Stimulated activated naive B cell treated with anti-CD40 and anti-IgM and Interleukin-4, amounts not matched to agents 10 μg/mL and 1 μg/mL and 100 μg/mL, for 72 hours (primary cell): ENCODE measurements around the gene MFSD6L.
"Not testable (repeated sequence)": the region's sequence is repeated elsewhere in the genome, so short reads cannot be mapped to it uniquely, and the experiment has no call there.

Source experiments
- ATAC-seq, 2 donors: fragments of 150-1000 bp; cut with Tn5 transposase; replicated peaks; 2 replicates each; pipeline ENCODE4 v1.10.0; 2021; ENCODE audit warnings: moderate library complexity in 1 of 2
- DNase-seq: peaks from one replicate; pipeline ENCODE4 v3.0.0; 2021
- H3K27ac Mint-ChIP-seq: one replicate; pipeline ENCODE4 v1.8.0; 2022; ENCODE audit warnings: mild to moderate bottlenecking, mixed read lengths
- H3K27me3 Mint-ChIP-seq, 2 donors: one replicate each; pipeline ENCODE4 v1.8.0; 2022; ENCODE audit warnings: mixed read lengths in 2 of 2
- H3K36me3 Mint-ChIP-seq, 2 donors: one replicate each; pipeline ENCODE4 v1.8.0; 2022; ENCODE audit warnings: mixed read lengths in 2 of 2, mild to moderate bottlenecking in 1 of 2
- H3K4me1 Mint-ChIP-seq, 2 donors: one replicate each; pipeline ENCODE4 v1.8.0; 2022; ENCODE audit warnings: mixed read lengths in 2 of 2, mild to moderate bottlenecking in 1 of 2
- H3K4me3 Mint-ChIP-seq, 2 donors: one replicate each; pipeline ENCODE4 v1.8.0; 2022; ENCODE audit warnings: mild to moderate bottlenecking in 2 of 2, mixed read lengths in 2 of 2, moderate library complexity in 1 of 2
- H3K9me3 Mint-ChIP-seq, 2 donors: one replicate each; pipeline ENCODE4 v1.8.0; 2022; ENCODE audit warnings: mixed read lengths in 2 of 2, mild to moderate bottlenecking in 1 of 2

MFSD6L gene

GRCh38 chr17:8818047-8818446, 18.9 kb upstream of the MFSD6L start:
- Mint-ChIP-seq H3K27me3 (peaks cover 22 to 42% of the 10 kb centered on the region in 2 donors), H3K36me3 (no peaks in the 10 kb centered on the region), H3K9me3 (peaks cover 0 to 1% of the 10 kb centered on the region in 2 donors), H3K4me1 (peaks cover 0 to 2% of the 10 kb centered on the region in 2 donors), H3K27ac (no peak overlapping the region), H3K4me3 (no peak overlapping the region)
- DNase-seq (no peak), ATAC-seq (no peak)

- Mint-ChIP-seq H3K27me3 (peaks cover 0 to 6% of the 10 kb centered on the region in 2 donors), H3K27ac (peak overlapping the region; percentile 100), H3K4me1 (peaks cover 40 to 66% of the 10 kb centered on the region in 2 donors), H3K9me3 (peaks cover 16 to 17% of the 10 kb centered on the region in 2 donors), H3K36me3 (peaks cover 14 to 30% of the 10 kb centered on the region in 2 donors), H3K4me3 (peak overlapping the region; percentile 70 to 80)
- ATAC-seq: peak; percentile 93 to 94
- DNase-seq: peak; percentile 87
These were observed 7.9 kb upstream of the MFSD6L start for GRCh38 chr17:8806926-8807550.

DNA sequence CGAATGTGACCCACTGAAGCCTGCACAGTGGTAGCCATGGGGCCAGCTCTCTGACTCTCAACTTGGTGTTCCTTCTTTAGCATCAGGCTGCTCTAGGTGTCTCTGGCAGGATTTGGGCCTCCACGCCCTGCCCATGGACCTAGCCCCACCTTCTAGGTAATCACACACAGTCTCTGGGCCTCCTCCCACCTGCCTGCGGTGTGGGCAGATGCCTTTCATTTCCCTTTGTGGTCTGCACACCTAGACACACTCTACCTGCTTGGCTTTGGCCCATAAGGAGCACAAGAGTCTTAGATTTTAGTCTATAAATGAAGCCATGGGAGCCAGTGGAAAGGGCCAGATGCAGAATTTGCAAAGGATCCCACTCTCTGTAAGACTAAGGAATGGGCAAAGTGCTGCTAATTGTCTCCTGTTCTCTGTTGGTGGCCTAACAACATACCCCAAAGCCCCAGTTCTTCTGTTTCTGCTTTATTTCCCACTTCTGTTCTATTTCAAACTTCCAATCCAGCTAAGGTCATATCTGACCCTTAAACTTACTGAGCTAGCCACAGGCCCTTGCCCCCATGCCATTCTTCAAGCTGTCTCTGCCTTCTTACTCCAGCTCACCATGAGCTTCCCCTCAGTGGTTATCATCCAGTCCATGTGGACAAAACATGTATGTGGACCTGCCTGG, 7.2 kb upstream of the MFSD6L start:
- H3K27ac Mint-ChIP-seq: peak overlapping the region; percentile 100
- ATAC-seq: peak; percentile 43 to 49

GRCh38 chr17:8805396-8805795, 6.2 kb upstream of the MFSD6L start:
- H3K27me3 Mint-ChIP-seq, ATAC-seq, DNase-seq: not testable (repeated sequence)
- Mint-ChIP-seq H3K9me3 (peaks cover 10 to 13% of the 10 kb centered on the region in 2 donors), H3K4me3 (peak overlapping the region in 1 of 2 donors; percentile 23), H3K36me3 (peaks cover 14 to 20% of the 10 kb centered on the region in 2 donors), H3K4me1 (peaks cover 40 to 66% of the 10 kb centered on the region in 2 donors), H3K27ac (peak overlapping the region; percentile 100)

More for the DNA sequence above, 7.2 kb upstream of the MFSD6L start:
- peaks cover 14 to 23% of the 10 kb centered on the region in 2 donors for H3K36me3 Mint-ChIP-seq
- DNase-seq: peak; percentile 31
- H3K4me3 Mint-ChIP-seq: peak overlapping the region; percentile 39 to 49
- H3K27me3 Mint-ChIP-seq: no peaks in the 10 kb centered on the region
- peaks cover 11 to 13% of the 10 kb centered on the region in 2 donors for H3K9me3 Mint-ChIP-seq
- peaks cover 40 to 66% of the 10 kb centered on the region in 2 donors for H3K4me1 Mint-ChIP-seq

- Mint-ChIP-seq H3K27me3 (no peaks in the 10 kb centered on the region), H3K4me1 (peaks cover 47 to 76% of the 10 kb centered on the region in 2 donors), H3K36me3 (peaks cover 12 to 13% of the 10 kb centered on the region in 2 donors), H3K4me3 (no peak overlapping the region), H3K9me3 (peaks cover 10 to 12% of the 10 kb centered on the region in 2 donors), H3K27ac (no peak overlapping the region)
- DNase-seq (no peak), ATAC-seq (no peak)
These were observed 4.6 kb upstream of the MFSD6L start for GRCh38 chr17:8803531-8804420.

DNA sequence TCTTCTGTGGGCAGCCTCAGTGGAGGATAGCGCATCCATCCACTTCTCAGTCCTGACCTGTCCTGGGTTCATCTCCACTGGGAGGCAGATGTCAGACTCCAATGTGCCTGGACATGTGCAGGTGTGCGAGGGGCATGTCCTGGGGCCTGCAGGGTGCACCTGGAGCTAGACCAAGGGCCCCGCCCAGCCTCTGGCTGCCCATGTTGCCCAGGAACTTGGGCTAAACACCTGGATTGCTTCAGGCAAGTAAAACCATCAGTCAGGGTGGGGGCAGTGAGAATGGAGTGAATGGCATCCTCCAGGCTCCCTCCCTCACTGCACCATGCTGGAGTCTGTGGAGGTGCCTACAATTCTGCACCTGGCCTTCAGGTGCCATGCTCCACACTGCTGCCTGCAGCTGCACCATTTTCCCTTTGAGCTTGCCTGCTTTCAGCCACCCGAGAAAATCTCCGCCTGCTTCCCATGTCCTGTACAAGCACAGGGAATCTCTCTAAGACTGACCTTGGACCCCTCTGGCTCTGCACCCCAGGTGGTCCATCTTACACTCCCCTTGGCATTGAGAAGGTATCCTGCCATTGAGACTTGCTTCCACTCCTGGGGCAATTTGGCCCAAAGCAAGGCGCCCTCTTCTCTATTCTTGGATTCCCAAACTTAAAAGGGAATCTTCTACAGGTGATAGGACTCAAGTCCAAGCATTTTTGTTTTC, 2.1 kb upstream of the MFSD6L start:
- Mint-ChIP-seq H3K27ac (no peak overlapping the region), H3K4me3 (no peak overlapping the region), H3K36me3 (no peaks in the 10 kb centered on the region), H3K9me3 (no peaks in the 10 kb centered on the region), H3K4me1 (peaks cover 28 to 51% of the 10 kb centered on the region in 2 donors), H3K27me3 (no peaks in the 10 kb centered on the region)
- ATAC-seq (no peak), DNase-seq (no peak)

GRCh38 chr17:8800656-8801055, 1.5 kb upstream of the MFSD6L start:
- DNase-seq (no peak), ATAC-seq (no peak)
- no peak overlapping the region for H3K27ac Mint-ChIP-seq
- no peak overlapping the region for H3K4me3 Mint-ChIP-seq
- H3K9me3 Mint-ChIP-seq: no peaks in the 10 kb centered on the region
- H3K36me3 Mint-ChIP-seq: no peaks in the 10 kb centered on the region
- no peaks in the 10 kb centered on the region for H3K27me3 Mint-ChIP-seq
- H3K4me1 Mint-ChIP-seq: peaks cover 22 to 45% of the 10 kb centered on the region in 2 donors

- Mint-ChIP-seq H3K27ac (peak overlapping the region; percentile 47), H3K4me3 (no peak overlapping the region), H3K36me3 (no peaks in the 10 kb centered on the region), H3K9me3 (no peaks in the 10 kb centered on the region), H3K4me1 (peaks cover 18 to 35% of the 10 kb centered on the region in 2 donors), H3K27me3 (no peaks in the 10 kb centered on the region)
- DNase-seq: no peak
- peak in 1 of 2 donors; percentile 69 for ATAC-seq
These were observed 526 bp upstream of the MFSD6L start for GRCh38 chr17:8799570-8800212.

- DNase-seq (no peak), ATAC-seq (no peak)
- Mint-ChIP-seq H3K4me1 (peaks cover 15 to 29% of the 10 kb centered on the region in 2 donors), H3K27ac (no peak overlapping the region), H3K9me3 (no peaks in the 10 kb centered on the region), H3K4me3 (no peak overlapping the region), H3K27me3 (no peaks in the 10 kb centered on the region), H3K36me3 (no peaks in the 10 kb centered on the region)
These were observed 854 bp downstream of the MFSD6L start for GRCh38 chr17:8798176-8798845.

GRCh38 chr17:8797621-8798175, 1.5 kb downstream of the MFSD6L start:
- peaks cover 13 to 24% of the 10 kb centered on the region in 2 donors for H3K4me1 Mint-ChIP-seq
- no peaks in the 10 kb centered on the region for H3K36me3 Mint-ChIP-seq
- no peak overlapping the region for H3K27ac Mint-ChIP-seq
- DNase-seq: no peak
- ATAC-seq: no peak
- no peaks in the 10 kb centered on the region for H3K9me3 Mint-ChIP-seq
- H3K27me3 Mint-ChIP-seq: no peaks in the 10 kb centered on the region
- H3K4me3 Mint-ChIP-seq: no peak overlapping the region

DNA sequence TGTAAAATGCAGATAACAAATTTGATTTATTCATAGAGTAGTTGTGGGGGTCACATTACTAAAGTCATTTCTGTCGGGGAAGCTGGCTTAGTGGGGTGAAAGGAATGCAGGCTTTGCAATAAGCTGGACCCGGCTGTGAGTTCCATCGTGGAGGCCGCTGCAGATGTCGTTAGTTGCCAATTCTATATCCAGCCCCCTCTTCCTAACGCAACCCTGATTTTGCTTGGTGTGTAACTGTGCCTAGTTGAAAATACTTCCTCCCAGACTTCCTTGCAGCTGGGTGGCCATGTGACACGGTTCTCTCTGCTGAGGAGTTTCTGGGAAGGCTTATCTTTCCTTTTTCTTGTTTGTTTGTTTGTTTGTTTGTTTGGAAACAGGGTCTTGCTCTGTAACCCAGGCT, 4.5 kb downstream of the MFSD6L start:
- Mint-ChIP-seq H3K4me1 (peaks cover 9 to 12% of the 10 kb centered on the region in 2 donors), H3K4me3 (no peak overlapping the region), H3K36me3 (no peaks in the 10 kb centered on the region), H3K27ac (no peak overlapping the region), H3K27me3 (peaks cover 2 to 6% of the 10 kb centered on the region in 2 donors), H3K9me3 (peaks cover 3 to 4% of the 10 kb centered on the region in 2 donors)
- no peak for DNase-seq
- no peak for ATAC-seq

GRCh38 chr17:8793649-8794048, 5.5 kb downstream of the MFSD6L start:
- ATAC-seq (no peak), DNase-seq (no peak)
- H3K4me3 Mint-ChIP-seq: no peak overlapping the region
- H3K9me3 Mint-ChIP-seq: peaks cover 3 to 4% of the 10 kb centered on the region in 2 donors
- H3K27ac Mint-ChIP-seq: peak overlapping the region; percentile 32
- no peaks in the 10 kb centered on the region for H3K36me3 Mint-ChIP-seq
- H3K4me1 Mint-ChIP-seq: peaks cover 6 to 7% of the 10 kb centered on the region in 2 donors
- peaks cover 5 to 10% of the 10 kb centered on the region in 2 donors for H3K27me3 Mint-ChIP-seq

DNA sequence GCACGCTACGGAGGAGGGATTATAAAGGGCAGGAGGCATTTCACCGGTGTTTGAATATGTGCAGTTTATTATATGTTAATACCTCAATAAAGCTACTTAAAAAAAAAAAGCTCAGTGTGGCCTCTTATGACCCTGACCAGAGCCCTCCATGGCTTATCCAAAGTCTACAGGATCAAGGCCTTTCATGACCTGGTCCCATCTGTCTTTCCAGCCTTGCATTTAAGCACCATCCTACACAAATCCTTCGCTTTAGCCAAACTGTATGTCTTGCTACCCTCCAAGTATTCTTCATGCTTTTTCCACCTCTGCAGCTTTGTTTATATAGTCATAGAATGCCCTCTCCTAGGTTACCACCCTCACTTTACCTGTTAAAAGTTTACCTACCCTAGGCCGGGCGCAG, 6.5 kb downstream of the MFSD6L start:
- Mint-ChIP-seq H3K36me3 (no peaks in the 10 kb centered on the region), H3K27me3 (peaks cover 8 to 15% of the 10 kb centered on the region in 2 donors), H3K9me3 (peaks cover 3 to 4% of the 10 kb centered on the region in 2 donors), H3K4me3 (no peak overlapping the region), H3K27ac (no peak overlapping the region), H3K4me1 (peaks cover 6 to 7% of the 10 kb centered on the region in 2 donors)
- no peak for DNase-seq
- no peak for ATAC-seq
